GM12878 (cell line): ENCODE data around the gene FKBP2. TPM values are rescaled to one million over a fixed set of nuclear protein-coding genes. Genes with fewer than 3 reads are reported as not detected.
A peak's percentile ranks its signal among the peaks of the same experiment; 100 is the strongest.

ENCODE experiments used
- CEBPB ChIP-seq, 2 experiments: fragments of 150-350 bp in 1 of 2; IDR thresholded peaks; 2 replicates each; pipeline ENCODE4 v1.6.1; 2012 to 2014; ENCODE audit warnings: low read depth in 2 of 2, low read length in 2 of 2, borderline replicate concordance in 1 of 2, inconsistent platforms in 1 of 2
- CHD4 ChIP-seq: fragments of 200-600 bp; sonication (generic); IDR thresholded peaks from 2 replicates; pipeline ENCODE4 v1.6.1; 2016; ENCODE audit warnings: mild to moderate bottlenecking
- EED ChIP-seq: sonication (generic); IDR thresholded peaks from 2 replicates; pipeline ENCODE4 v1.6.1; 2016; ENCODE audit warnings: antibody characterized with exemption, low read depth
- FOS ChIP-seq: IDR thresholded peaks from 3 replicates; pipeline ENCODE4 v1.6.1; 2011; ENCODE audit warnings: borderline replicate concordance; ENCODE audit not compliant: insufficient read length; ENCODE audit errors: extremely low read depth
- FOXK2 ChIP-seq: fragments of 450-650 bp; IDR thresholded peaks from 2 replicates; pipeline ENCODE4 v1.6.1; 2017; ENCODE audit warnings: mild to moderate bottlenecking, moderate library complexity
- HCFC1 ChIP-seq: fragments of 150-350 bp; IDR thresholded peaks from 2 replicates; pipeline ENCODE4 v1.6.1; 2014; ENCODE audit warnings: low read length
- KDM1A ChIP-seq: fragments of 200-600 bp; sonication (generic); IDR thresholded peaks from 2 replicates; pipeline ENCODE4 v1.6.1; 2016; ENCODE audit warnings: borderline replicate concordance
- LARP7 ChIP-seq: fragments of 450-650 bp; IDR thresholded peaks from 2 replicates; pipeline ENCODE4 v1.6.1; 2017; ENCODE audit warnings: mild to moderate bottlenecking
- MEF2B ChIP-seq: fragments of 450-650 bp; IDR thresholded peaks from 2 replicates; pipeline ENCODE4 v1.6.1; 2018; ENCODE audit warnings: mild to moderate bottlenecking, moderate library complexity; ENCODE audit not compliant: partially characterized antibody, poor library complexity, severe bottlenecking
- MTA2 ChIP-seq: fragments of 450-650 bp; IDR thresholded peaks from 2 replicates; pipeline ENCODE4 v1.6.1; 2016; ENCODE audit warnings: low read depth, mild to moderate bottlenecking, moderate library complexity
- NFYB ChIP-seq: IDR thresholded peaks from 2 replicates; pipeline ENCODE4 v1.6.1; 2011; ENCODE audit warnings: low read depth, mild to moderate bottlenecking, low read length, improper control_type of control experiment, moderate library complexity; ENCODE audit not compliant: insufficient read depth
- POU2F2 ChIP-seq: IDR thresholded peaks from 3 replicates; pipeline ENCODE4 v1.6.1; 2011; ENCODE audit warnings: low read depth, mild to moderate bottlenecking, low read length, borderline replicate concordance
- RBBP5 ChIP-seq: fragments of 200-600 bp; sonication (generic); conservative IDR thresholded peaks from 2 replicates; pipeline ENCODE4 v1.6.1; 2016
- SRF ChIP-seq, 2 experiments: IDR thresholded peaks; 2 replicates each; pipeline ENCODE4 v1.6.1; 2011; ENCODE audit warnings: low read depth in 2 of 2, low read length in 2 of 2, mild to moderate bottlenecking in 1 of 2, moderate library complexity in 1 of 2
- STAT3 ChIP-seq: IDR thresholded peaks from 2 replicates; pipeline ENCODE4 v1.6.1; 2011; ENCODE audit warnings: low read depth, low read length, improper control_type of control experiment
- TBL1XR1 ChIP-seq: IDR thresholded peaks from 2 replicates; pipeline ENCODE4 v1.6.1; 2012; ENCODE audit warnings: low read depth, low read length, improper control_type of control experiment
- TCF12 ChIP-seq: IDR thresholded peaks from 2 replicates; pipeline ENCODE4 v1.6.1; 2011; ENCODE audit warnings: low read depth, mild to moderate bottlenecking, low read length
- TCF3 ChIP-seq: IDR thresholded peaks from 2 replicates; pipeline ENCODE4 v1.6.1; 2012; ENCODE audit warnings: low read depth, mild to moderate bottlenecking, low read length, borderline replicate concordance; ENCODE audit not compliant: insufficient read depth
- ZNF622 ChIP-seq: fragments of 450-650 bp; IDR thresholded peaks from 2 replicates; pipeline ENCODE4 v1.6.1; 2017; ENCODE audit warnings: mild to moderate bottlenecking, inconsistent platforms
- ZSCAN29 ChIP-seq: fragments of 450-650 bp; IDR thresholded peaks from 2 replicates; pipeline ENCODE4 v1.6.1; 2017; ENCODE audit warnings: mild to moderate bottlenecking, moderate library complexity
- ZZZ3 ChIP-seq: IDR thresholded peaks from 2 replicates; pipeline ENCODE4 v1.6.1; 2011; ENCODE audit warnings: low read depth; ENCODE audit not compliant: control insufficient read depth, insufficient read length
- polyA plus RNA-seq, 11 experiments: library from polyadenylated mRNA; depleted of rRNA in 4 of 11; unstranded in 6 of 11; stranded (reverse) in 5 of 11; fragments of >200 nt; fragmentation: Nextera tagmentation in 4 of 11; fragmentation: Illumina TruSeq in 1 of 11; extraction: Ambion mirVana in 4 of 11; extraction: Trizol in 1 of 11; gene quantifications; 1 replicate in 1 of 11; 2 replicates in 10 of 11; pipeline versions ENCODE4 v1.2.1 to v1.2.3, GENCODE V29; 2011 to 2016; ENCODE audit warnings: inconsistent platforms in 2 of 11, missing spikeins in 2 of 11, low read depth in 1 of 11
- total RNA-seq, 4 experiments: library from RNA; depleted of rRNA in 3 of 4; stranded (reverse); fragments of >200 nt in 3 of 4; fragmentation: Illumina TruSeq in 1 of 4; extraction: Trizol in 1 of 4; gene quantifications; 2 replicates each; pipeline versions ENCODE4 v1.2.1 to v1.2.3, GENCODE V29; 2013 to 2021
- TF ChIP-seq, protein P1 (sequence below): fragments of 450-650 bp; IDR thresholded peaks from 2 replicates; pipeline ENCODE4 v1.6.1; 2014; ENCODE audit warnings: mild to moderate bottlenecking
- TF ChIP-seq, protein P2 (sequence below): fragments of 450-650 bp; IDR thresholded peaks from 2 replicates; pipeline ENCODE4 v1.6.1; 2017; ENCODE audit warnings: mild to moderate bottlenecking, moderate library complexity
- TF ChIP-seq, protein P3 (sequence below): fragments of 450-650 bp; IDR thresholded peaks from 2 replicates; pipeline ENCODE4 v1.6.1; 2016; ENCODE audit warnings: mild to moderate bottlenecking

The FKBP2 gene
- total and polyA plus RNA-seq, 10 of the 15 experiments (the other 5 are each of a cell fraction or from before 2014, with no cell fraction given): 1.8 to 99.7 (median 39.5) TPM

DNA sequence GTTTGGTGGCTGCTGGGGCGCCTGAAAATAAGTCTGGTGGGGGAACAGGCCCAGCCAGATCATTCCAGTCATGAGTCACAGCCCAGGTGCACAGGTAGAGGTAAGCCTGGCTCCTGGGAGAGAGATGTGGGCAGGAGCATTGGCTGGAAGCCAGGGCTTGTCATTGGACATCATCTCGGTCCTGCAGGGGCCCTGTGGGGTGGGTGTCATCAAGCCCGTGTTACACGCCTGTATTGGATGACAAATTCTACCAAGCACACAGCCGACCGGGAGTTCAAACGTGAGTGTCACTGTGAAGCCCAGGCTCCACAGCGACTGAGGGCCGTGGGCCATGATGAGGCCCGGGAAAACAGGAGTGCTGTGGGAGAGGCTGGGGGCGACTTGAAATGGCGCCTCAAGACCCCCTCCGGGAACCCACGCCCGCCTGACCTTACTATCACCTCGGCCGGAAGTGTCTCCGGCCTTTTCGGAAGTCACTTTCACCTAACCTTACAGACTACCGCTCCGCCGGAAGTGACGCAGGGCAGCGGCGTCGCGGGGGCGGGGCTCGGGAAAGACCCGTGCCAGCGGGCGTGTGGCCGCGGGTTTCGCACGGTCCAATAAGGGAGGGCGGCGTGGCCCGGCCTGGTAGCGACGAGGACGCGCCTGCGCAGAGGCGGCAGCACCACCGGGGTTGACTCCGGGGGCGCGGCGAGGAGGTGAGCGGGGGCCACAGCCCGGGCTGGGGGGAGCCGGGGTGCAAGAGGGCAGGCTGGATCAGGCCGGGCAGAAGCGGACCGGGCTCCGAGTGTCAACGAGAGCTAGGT lies at the start of gene FKBP2 (continued):
- TF ChIP-seq CEBPB (IDR thresholded peaks at IDR 0.05; ENCODE audit: borderline replicate concordance in 1 of 2, low read depth in 2 of 2, low read length in 2 of 2): no peak
- TF ChIP-seq SRF (IDR thresholded peaks at IDR 0.05; ENCODE audit: low read depth in 2 of 2, low read length in 2 of 2): no peak
- TF ChIP-seq ZNF622: no peak
- peak; percentile 69; the same call in 1 of the 3 replicates for TF ChIP-seq POU2F2
- peak; percentile 43 for TF ChIP-seq TBL1XR1
- peak; percentile 72; the same call in 1 of the 2 replicates for TF ChIP-seq NFYB
- 0 out of 2 replicates have a peak, but pooled peaks have one; percentile 7 for TF ChIP-seq EED
- no peak for TF ChIP-seq STAT3
- TF ChIP-seq, protein P1, sequence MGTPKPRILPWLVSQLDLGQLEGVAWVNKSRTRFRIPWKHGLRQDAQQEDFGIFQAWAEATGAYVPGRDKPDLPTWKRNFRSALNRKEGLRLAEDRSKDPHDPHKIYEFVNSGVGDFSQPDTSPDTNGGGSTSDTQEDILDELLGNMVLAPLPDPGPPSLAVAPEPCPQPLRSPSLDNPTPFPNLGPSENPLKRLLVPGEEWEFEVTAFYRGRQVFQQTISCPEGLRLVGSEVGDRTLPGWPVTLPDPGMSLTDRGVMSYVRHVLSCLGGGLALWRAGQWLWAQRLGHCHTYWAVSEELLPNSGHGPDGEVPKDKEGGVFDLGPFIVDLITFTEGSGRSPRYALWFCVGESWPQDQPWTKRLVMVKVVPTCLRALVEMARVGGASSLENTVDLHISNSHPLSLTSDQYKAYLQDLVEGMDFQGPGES: no peak
- no peak for TF ChIP-seq CHD4
- TF ChIP-seq, protein P2, sequence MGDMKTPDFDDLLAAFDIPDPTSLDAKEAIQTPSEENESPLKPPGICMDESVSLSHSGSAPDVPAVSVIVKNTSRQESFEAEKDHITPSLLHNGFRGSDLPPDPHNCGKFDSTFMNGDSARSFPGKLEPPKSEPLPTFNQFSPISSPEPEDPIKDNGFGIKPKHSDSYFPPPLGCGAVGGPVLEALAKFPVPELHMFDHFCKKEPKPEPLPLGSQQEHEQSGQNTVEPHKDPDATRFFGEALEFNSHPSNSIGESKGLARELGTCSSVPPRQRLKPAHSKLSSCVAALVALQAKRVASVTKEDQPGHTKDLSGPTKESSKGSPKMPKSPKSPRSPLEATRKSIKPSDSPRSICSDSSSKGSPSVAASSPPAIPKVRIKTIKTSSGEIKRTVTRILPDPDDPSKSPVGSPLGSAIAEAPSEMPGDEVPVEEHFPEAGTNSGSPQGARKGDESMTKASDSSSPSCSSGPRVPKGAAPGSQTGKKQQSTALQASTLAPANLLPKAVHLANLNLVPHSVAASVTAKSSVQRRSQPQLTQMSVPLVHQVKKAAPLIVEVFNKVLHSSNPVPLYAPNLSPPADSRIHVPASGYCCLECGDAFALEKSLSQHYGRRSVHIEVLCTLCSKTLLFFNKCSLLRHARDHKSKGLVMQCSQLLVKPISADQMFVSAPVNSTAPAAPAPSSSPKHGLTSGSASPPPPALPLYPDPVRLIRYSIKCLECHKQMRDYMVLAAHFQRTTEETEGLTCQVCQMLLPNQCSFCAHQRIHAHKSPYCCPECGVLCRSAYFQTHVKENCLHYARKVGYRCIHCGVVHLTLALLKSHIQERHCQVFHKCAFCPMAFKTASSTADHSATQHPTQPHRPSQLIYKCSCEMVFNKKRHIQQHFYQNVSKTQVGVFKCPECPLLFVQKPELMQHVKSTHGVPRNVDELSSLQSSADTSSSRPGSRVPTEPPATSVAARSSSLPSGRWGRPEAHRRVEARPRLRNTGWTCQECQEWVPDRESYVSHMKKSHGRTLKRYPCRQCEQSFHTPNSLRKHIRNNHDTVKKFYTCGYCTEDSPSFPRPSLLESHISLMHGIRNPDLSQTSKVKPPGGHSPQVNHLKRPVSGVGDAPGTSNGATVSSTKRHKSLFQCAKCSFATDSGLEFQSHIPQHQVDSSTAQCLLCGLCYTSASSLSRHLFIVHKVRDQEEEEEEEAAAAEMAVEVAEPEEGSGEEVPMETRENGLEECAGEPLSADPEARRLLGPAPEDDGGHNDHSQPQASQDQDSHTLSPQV: no peak
- TF ChIP-seq LARP7: peak; percentile 60
- TF ChIP-seq, protein P3, sequence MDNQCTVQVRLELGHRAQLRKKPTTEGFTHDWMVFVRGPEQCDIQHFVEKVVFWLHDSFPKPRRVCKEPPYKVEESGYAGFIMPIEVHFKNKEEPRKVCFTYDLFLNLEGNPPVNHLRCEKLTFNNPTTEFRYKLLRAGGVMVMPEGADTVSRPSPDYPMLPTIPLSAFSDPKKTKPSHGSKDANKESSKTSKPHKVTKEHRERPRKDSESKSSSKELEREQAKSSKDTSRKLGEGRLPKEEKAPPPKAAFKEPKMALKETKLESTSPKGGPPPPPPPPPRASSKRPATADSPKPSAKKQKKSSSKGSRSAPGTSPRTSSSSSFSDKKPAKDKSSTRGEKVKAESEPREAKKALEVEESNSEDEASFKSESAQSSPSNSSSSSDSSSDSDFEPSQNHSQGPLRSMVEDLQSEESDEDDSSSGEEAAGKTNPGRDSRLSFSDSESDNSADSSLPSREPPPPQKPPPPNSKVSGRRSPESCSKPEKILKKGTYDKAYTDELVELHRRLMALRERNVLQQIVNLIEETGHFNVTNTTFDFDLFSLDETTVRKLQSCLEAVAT: 0 out of 2 replicates have a peak, but pooled peaks have one; percentile 76
- no peak for TF ChIP-seq ZSCAN29
- peak; percentile 53 for TF ChIP-seq MEF2B
- peak; percentile 34; the same call in 1 of the 2 replicates for TF ChIP-seq TCF12
- TF ChIP-seq FOS: no peak
- no peak for TF ChIP-seq RBBP5
- TF ChIP-seq KDM1A: no peak
- TF ChIP-seq HCFC1: peak; percentile 54
- TF ChIP-seq ZZZ3: no peak
- TF ChIP-seq FOXK2: no peak
- no peak; the same call in 1 of the 2 replicates for TF ChIP-seq MTA2
- TF ChIP-seq TCF3: no peak; the same call in 1 of the 2 replicates
